Ishikawa (cell line): Measurements from ENCODE around the gene ARHGAP31.

ENCODE experiments used
- CEBPB ChIP-seq: IDR thresholded peaks from 2 replicates; pipeline ENCODE4 v1.6.1; 2012
- CREB1 ChIP-seq: IDR thresholded peaks from 2 replicates; pipeline ENCODE4 v1.6.1; 2012; ENCODE audit warnings: low read depth
- EGR1 ChIP-seq: IDR thresholded peaks from 2 replicates; pipeline ENCODE4 v1.6.1; 2012
- EP300 ChIP-seq: IDR thresholded peaks from 2 replicates; pipeline ENCODE4 v1.6.1; 2012; ENCODE audit warnings: borderline replicate concordance
- FOXM1 ChIP-seq: IDR thresholded peaks from 2 replicates; pipeline ENCODE4 v1.6.1; 2012; ENCODE audit warnings: low read depth, borderline replicate concordance
- NFIC ChIP-seq: IDR thresholded peaks from 2 replicates; pipeline ENCODE4 v1.6.1; 2012
- RAD21 ChIP-seq: IDR thresholded peaks from 2 replicates; pipeline ENCODE4 v1.6.1; 2012; ENCODE audit warnings: low read depth
- TAF1 ChIP-seq: IDR thresholded peaks from 2 replicates; pipeline ENCODE4 v1.6.1; 2012; ENCODE audit warnings: low read depth, mild to moderate bottlenecking
- TCF12 ChIP-seq: IDR thresholded peaks from 2 replicates; pipeline ENCODE4 v1.6.1; 2012; ENCODE audit warnings: low read depth
- TEAD4 ChIP-seq: IDR thresholded peaks from 2 replicates; pipeline ENCODE4 v1.6.1; 2012
- YY1 ChIP-seq: IDR thresholded peaks from 2 replicates; pipeline ENCODE4 v1.6.1; 2012; ENCODE audit warnings: low read depth
- ZBTB7A ChIP-seq: IDR thresholded peaks from 2 replicates; pipeline ENCODE4 v1.6.1; 2012; ENCODE audit warnings: low read depth
- TF ChIP-seq, protein P1 (sequence below): IDR thresholded peaks from 2 replicates; pipeline ENCODE4 v1.6.1; 2012
- TF ChIP-seq, protein P2 (sequence below): IDR thresholded peaks from 2 replicates; pipeline ENCODE4 v1.6.1; 2012
- TF ChIP-seq, protein P3 (sequence below): IDR thresholded peaks from 2 replicates; pipeline ENCODE4 v1.6.1; 2012; ENCODE audit warnings: low read depth, mild to moderate bottlenecking

Gene ARHGAP31

DNA sequence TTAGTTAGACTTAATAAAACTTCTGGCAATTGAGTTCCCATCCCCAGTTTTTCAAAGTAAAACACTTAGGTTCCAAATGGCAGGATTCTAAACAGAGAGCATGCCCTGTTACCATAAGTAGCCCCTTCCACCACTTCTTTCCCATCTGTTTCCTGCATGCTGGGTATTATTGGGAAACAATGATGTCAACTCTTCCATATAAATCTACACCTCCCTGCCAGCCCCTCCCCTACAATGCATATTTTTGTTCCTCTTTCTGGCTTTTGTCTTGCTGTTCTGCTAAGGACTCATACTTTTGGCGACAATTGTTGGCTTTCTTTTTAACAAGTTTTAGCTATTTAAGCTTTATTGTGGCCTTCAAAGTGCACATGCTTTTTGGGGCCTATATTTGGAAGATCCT, 11.1 kb downstream of the ARHGAP31 start:
- TF ChIP-seq, protein P1, sequence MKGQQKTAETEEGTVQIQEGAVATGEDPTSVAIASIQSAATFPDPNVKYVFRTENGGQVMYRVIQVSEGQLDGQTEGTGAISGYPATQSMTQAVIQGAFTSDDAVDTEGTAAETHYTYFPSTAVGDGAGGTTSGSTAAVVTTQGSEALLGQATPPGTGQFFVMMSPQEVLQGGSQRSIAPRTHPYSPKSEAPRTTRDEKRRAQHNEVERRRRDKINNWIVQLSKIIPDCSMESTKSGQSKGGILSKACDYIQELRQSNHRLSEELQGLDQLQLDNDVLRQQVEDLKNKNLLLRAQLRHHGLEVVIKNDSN, result no peak
- TF ChIP-seq RAD21 (no peak), NFIC (no peak), EGR1 (no peak)

DNA sequence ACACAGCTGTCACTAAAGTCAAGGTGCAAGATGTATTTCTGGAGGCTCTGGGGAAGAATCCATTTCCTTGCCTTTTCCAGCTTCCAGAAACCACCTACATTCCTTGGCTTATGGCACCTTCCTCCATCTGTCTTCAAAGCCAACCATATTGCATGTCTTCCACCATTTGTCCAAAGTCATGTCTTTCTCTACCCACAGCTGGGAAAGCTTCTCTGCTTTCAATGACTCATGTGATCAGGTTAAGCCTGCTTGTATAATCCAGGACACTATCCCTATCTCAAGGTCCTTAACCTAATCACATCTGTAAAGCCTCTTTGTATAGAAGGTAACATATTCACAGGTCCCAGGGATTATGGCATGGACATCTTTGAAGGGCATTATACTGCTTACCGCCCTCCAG, 14.2 kb downstream of the ARHGAP31 start:
- TF ChIP-seq RAD21 (no peak), NFIC (no peak), CEBPB (no peak), TCF12 (no peak), TAF1 (no peak), EGR1 (no peak), ZBTB7A (no peak), YY1 (no peak), EP300 (no peak), CREB1 (no peak), TEAD4 (no peak), FOXM1 (no peak)
- TF ChIP-seq, protein P2, sequence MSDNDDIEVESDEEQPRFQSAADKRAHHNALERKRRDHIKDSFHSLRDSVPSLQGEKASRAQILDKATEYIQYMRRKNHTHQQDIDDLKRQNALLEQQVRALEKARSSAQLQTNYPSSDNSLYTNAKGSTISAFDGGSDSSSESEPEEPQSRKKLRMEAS, result no peak
- TF ChIP-seq, protein P1, result no peak
- TF ChIP-seq, protein P3, sequence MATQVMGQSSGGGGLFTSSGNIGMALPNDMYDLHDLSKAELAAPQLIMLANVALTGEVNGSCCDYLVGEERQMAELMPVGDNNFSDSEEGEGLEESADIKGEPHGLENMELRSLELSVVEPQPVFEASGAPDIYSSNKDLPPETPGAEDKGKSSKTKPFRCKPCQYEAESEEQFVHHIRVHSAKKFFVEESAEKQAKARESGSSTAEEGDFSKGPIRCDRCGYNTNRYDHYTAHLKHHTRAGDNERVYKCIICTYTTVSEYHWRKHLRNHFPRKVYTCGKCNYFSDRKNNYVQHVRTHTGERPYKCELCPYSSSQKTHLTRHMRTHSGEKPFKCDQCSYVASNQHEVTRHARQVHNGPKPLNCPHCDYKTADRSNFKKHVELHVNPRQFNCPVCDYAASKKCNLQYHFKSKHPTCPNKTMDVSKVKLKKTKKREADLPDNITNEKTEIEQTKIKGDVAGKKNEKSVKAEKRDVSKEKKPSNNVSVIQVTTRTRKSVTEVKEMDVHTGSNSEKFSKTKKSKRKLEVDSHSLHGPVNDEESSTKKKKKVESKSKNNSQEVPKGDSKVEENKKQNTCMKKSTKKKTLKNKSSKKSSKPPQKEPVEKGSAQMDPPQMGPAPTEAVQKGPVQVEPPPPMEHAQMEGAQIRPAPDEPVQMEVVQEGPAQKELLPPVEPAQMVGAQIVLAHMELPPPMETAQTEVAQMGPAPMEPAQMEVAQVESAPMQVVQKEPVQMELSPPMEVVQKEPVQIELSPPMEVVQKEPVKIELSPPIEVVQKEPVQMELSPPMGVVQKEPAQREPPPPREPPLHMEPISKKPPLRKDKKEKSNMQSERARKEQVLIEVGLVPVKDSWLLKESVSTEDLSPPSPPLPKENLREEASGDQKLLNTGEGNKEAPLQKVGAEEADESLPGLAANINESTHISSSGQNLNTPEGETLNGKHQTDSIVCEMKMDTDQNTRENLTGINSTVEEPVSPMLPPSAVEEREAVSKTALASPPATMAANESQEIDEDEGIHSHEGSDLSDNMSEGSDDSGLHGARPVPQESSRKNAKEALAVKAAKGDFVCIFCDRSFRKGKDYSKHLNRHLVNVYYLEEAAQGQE, result no peak

DNA sequence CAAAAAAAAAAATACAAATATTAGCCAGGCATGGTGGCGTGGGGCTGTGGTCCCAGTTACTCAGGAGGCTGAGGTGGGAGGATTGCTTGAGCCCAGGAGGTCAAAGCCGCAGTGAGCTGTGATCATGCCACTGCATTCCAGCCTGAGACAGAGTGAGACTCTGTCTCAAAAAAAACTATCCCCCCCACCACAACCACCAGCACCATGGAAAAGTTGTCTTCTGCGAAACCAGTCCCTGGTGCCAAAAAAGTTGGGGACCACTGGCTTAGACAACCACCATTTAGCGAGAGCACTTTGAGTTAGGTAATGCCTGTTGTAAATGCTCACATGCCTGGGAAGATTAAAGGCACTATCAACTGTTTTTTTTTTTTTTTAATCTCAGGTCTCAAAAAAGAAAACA, 15.4 kb downstream of the ARHGAP31 start:
- TF ChIP-seq YY1, result no peak
- TF ChIP-seq TEAD4, result no peak
- TF ChIP-seq, protein P3, result no peak
- no peak for TF ChIP-seq CREB1
- TF ChIP-seq TCF12, result no peak
- no peak for TF ChIP-seq CEBPB
- no peak for TF ChIP-seq EP300
- no peak for TF ChIP-seq EGR1
- no peak for TF ChIP-seq TAF1

DNA sequence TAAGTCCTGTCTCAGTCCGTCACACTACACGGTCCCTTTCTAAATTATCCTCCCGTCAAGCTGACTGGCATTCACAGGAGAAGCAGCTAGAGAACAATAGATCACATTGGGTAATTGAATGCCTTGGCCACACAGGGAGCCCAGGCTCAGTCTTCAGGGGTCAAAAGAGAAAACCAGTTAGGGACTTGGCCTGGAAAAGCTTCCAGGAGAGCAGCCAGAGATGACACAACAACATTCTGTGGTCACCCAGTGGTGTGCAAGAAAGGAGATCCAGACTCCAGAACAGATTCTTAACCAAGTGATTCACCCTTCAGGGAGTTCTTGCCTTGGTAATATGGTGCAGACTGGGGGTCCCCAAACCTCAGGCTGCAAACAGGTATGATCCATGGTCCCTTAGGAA, 15.9 kb downstream of the ARHGAP31 start:
- TF ChIP-seq EP300 (no peak), CREB1 (no peak)
- TF ChIP-seq, protein P2, result no peak

DNA sequence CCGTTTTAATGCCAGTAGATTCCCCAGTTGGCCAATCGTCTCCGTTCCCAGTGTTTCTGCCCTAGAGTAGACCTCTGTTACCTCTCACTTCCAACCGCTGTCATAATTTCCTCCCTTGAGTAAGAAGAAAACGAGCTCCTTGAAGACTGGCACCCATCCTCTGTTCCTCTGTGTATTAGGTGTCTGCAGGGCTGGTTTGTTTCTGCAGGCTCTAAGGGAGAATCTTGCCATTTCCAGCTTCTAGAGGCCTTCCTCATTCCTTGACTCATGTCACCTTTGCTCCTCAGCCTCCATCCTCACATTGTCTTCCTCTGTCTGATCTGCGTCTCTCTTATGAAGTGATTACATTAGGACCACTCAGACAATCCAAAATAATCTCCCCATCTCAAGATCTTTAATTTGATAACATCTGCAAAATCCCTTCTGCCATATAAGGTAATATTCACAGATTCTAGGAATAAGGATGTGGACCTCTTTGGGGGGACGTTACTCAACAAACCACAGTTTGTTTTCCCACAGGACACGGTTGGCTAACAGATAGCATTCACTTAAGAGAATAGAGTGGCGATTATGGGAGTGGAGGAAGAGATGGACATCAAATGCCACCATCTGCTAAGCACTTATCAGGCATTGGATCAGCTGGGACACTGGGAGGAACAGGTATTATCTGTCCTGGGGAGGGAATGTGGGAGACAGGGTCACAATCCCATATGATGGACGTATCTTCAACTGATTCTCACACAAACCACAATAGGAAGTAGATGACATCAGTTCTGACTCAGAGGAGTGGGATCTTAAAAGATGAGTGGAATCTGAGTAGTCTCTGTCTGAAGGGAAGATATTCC, 17.1 kb downstream of the ARHGAP31 start:
- no peak for TF ChIP-seq TEAD4
- TF ChIP-seq ZBTB7A, result no peak
- no peak for TF ChIP-seq TAF1

DNA sequence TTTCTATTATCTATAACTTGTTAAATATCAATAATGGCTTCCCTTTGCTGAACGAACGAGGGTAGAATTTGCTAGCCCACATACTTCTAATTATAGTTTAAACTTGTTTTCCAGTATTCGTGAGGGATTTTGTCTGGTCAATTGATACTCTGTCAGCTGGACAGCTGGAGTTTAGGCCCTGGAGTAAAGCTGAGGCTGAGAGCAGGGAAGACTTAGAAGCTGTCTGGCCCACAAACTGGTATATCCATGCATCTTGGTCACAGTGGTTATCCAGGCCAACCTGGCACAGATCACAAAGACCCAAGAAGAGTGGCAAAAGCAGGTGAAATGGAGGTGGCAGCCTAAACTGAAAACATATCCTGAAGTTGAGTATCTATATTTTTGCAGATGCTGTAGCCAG, 19.3 kb downstream of the ARHGAP31 start:
- TF ChIP-seq ZBTB7A, result no peak
- no peak for TF ChIP-seq FOXM1
- no peak for TF ChIP-seq NFIC
- no peak for TF ChIP-seq RAD21
- TF ChIP-seq EGR1, result no peak
- TF ChIP-seq TEAD4, result no peak

DNA sequence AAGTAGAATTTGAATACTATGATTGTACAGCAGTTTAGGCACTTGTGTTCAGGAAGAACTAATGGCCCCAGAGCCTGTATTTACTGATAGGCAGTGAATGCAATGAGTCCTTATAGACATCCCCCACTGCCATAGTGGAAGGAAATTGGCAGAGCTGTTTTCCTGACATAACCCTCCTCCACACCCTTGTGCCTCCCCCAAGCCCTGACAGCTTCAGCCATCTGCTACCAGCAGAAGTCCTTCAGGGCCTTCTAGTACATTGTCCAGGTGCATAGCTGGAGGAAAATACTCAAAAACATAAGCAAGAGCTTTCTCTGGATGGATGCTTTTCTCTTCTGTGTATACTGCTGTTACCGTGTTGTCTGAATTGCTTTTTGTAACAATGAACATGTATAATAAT, 20.6 kb downstream of the ARHGAP31 start:
- TF ChIP-seq EP300 (no peak), TCF12 (no peak), FOXM1 (no peak), YY1 (no peak), CEBPB (no peak), RAD21 (no peak), TEAD4 (no peak), ZBTB7A (no peak), TAF1 (no peak), EGR1 (no peak), NFIC (no peak), CREB1 (no peak)
- TF ChIP-seq, protein P2, result no peak
